Kidney capillary endothelial cell (primary cell): ENCODE results near the gene TERB1.
A peak's percentile ranks its signal among the peaks of the same experiment; 100 is the strongest.

Experiments
- DNase-seq: peaks from one replicate; pipeline ENCODE4 v3.0.0-alpha.2; 2018; ENCODE audit warnings: low spot score

Gene TERB1

DNA sequence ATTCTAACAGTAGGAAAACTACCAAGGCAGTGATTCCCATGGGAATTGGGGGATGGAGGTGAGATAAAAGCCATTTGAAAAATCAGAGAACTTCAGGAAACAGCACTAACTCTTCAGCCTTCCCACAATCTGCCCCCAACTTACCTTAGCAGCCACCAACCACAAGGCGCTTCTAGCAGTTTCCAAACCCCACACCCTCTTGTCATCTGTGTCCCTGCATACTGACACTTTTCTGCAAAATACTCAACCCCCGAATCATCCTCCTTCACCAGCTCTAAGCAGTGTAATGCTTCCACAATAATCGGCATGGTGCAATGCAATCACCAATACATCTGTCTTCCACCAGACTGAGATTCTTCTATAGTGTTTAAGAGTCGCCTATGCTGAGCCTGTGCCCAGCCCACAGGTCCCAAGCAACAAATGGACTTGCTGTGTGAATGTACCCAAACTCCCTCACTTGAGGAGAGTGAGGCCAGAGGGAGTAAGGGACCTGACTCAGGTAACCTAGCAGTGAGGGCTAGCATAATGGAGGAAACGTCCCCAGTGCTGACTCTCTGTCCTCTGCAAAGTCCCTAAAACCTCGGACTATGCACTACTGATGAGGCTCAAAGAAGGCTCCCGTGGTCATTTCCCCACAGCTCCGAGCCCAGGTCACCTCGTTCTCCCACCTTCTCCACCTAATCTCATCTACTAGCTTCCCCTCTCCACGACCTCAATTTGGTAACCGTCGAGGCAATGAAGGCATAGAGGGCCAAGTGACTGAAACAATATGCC, 50.9 kb downstream of the TERB1 start:
- no peak for DNase-seq

DNA sequence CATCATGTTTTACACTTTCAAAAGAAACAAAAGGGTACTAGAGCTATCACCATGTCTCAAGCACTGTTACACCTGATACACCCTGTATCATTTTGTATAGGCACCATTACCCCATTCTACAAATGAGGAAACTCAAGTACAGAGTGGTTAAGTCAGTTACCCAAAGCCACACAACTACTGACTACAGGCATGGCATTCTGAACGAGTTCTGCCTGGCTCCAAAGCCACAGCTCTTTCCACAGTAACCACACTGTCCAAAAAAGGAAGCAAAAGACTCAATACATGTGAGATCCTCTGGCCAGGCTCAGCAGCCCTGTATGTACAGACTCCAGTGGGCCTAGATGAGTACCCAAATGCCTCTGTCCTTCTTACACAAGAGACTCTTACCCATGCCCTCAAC, 54.7 kb downstream of the TERB1 start:
- no peak for DNase-seq

DNA sequence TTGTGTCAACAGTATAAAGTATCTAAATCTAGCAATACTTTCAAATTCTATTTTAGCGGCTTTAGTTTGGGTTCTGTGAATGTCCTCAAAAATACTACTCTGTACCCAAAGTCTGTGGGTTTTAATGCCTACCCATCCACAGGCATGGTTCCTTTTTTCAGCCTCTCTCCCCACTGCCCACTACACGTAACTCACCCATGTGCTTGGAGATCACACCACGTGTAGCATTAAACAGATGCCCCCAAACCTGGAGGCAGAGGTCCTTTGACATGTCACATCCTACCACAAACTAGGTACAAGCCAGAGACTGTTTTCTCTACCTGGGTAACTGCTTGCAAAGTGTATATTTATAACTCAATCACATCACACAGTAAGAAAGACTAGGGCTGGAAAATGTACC, 55.3 kb downstream of the TERB1 start:
- DNase-seq = no peak

DNA sequence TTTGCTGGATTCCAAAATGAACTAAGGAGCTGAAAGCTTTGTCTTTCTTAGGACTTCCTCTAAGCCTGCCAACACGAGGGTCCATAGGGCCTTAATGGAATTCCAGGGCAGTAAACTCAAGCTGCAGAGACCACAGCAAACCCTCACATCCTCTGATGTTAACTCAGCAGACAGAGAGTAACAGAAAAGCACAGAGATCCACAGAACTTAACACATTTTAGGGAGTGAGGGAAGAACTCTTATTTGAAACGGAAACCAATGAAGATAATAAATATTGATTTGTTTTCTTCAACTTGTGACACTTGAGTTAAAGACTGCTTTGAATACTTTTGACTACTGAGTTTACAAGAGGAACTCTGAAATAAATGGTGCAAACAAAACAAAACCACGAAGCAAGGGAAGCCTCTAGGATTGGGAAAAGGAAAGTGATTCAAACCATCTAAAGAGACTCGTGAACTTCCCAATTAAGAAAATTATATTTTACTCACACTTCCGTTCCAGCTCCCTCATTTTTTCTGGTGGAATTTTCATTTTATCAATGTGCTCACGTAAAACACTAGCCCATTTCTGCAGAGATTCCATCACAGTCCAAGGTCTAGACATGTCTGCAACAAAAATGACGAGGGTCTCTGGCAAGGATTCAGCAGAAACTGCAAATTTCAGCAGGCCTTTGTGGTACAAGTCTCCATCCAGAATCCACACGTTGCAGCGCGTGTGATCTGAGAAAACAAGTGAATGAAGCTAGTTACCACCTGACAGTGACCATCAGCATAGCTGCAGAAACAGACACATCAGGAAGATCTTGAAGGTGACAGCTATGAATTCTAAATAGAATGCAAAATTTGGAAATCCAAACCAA, 59.2 kb downstream of the TERB1 start:
- DNase-seq = no peak

DNA sequence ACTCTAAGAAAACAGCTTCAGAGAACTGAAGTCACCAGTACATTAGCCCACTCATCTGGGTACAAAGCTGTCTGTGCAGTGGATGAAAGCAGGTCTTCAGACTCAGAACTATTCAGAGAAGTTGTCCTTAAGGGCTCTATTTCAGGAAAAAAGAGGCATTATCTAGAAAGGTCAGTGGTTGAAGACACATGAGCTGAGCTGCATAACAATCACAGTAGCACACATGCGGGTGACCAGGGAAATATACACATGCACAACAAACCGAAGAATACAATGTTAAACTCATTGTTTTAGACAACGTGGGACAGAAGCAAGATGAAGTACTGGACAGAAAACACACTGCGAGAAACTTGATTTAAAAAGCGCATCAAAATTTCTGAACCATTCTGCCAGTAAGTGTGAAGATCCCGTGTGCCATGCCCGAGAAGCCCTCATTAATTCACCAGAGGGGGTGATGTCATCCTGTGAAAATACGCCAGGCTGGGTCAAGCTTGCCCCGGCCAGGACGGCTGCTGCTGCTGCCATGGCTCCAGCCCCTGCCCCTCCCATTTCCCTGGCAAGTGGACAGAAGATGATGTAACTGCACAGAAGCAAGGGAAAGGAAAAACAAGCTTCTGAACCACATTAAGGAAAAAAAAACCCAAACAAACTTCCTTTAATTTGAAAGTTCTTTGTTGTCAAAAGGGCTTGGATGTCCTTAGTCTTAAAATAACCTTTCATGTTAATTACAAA, 60.0 kb downstream of the TERB1 start:
- peak; percentile 65 for DNase-seq

DNA sequence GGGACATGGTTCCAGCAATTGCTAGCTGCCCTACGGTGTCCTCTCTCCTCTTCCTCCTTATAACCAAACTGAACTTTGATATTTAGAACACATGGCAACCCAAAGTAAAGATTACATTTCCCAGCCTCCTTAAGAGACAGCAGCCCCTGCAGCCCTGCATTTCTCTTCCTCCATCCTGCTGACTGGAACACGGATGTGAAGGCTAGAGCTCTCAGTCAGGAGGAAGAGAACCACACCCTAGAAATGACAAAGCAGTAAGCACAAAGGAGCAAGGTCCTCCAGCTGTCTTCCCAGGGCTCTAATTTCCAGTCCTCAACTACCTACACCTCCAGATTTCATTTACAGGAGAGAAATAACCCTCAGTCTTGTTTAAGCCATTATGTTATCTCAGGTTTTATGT, 60.9 kb downstream of the TERB1 start:
- DNase-seq = peak; percentile 59

DNA sequence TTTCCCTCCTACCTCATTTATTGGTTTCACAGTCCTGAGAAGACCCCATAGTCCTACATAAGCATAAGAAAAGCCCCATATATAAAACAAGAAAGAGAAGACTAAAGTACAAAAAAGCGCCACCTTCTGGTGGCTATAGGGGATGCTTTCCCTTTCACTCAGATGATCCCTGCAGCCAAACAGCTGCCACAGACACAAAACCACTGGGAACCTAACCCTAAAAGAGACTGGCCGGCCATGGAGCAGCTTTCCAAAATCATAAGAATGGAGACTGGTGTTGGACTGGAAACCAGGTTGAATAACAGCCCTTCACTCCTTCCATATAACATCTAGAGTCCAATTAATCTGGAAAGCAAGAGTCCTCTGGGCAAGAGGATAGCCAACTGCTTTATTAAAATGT, 61.4 kb downstream of the TERB1 start:
- peak; percentile 67 for DNase-seq

DNA sequence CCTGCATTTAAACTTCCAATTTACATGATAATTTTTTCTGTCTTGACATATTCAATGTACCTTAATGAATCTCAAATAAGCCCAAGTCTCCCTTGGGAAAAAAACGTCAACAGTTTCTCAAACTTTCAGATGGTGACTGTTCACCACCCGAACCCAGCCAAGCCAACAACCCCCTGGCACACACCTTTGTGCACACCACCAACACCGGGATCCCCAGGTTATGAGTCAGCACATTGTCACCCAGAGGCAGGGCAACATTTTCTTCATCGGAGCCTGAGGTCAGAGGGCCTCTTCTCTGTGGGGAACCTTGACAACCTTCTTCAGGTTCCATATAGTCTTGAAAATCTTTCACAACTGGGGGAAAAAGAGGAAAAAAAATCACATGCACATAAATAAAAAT, 65.5 kb downstream of the TERB1 start:
- peak; percentile 33 for DNase-seq

DNA sequence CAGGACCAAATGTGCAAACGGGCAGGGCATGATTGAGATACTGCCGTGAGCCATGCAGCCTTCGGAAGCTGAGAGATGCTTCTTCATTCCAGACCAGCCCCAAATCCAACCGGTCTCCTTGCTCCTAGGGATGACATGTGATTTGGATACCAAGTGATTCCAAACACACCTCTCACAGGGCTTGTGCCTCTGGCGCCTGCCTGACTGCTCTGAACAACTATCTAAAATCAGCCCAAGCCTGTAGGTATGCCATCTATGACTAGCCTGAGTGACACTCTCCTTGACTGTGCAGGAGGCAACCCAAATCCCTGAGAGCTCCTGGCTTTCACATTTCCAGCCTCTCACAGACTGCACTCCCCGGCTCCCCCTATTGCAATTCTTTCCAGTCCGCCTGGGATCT, 70.3 kb downstream of the TERB1 start:
- no peak for DNase-seq

DNA sequence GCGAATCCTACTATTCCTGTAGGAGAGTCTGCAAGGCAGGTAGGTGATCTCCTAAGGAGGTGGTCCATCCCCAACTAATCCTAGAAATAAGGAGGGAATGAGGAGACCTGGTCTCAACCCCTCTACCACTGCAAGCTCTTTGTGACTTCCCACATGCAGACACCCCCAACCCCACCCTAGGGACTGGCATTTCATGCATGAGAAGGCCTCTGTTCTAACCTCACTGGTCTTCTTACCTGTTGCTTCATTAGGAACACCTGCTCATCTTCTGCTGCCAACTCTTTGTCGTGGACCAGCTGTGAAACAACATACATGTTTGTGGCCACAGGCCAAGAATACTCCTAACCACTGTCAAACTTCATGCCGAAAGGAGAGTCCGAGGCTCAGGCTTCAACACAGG, 72.6 kb downstream of the TERB1 start:
- no peak for DNase-seq

DNA sequence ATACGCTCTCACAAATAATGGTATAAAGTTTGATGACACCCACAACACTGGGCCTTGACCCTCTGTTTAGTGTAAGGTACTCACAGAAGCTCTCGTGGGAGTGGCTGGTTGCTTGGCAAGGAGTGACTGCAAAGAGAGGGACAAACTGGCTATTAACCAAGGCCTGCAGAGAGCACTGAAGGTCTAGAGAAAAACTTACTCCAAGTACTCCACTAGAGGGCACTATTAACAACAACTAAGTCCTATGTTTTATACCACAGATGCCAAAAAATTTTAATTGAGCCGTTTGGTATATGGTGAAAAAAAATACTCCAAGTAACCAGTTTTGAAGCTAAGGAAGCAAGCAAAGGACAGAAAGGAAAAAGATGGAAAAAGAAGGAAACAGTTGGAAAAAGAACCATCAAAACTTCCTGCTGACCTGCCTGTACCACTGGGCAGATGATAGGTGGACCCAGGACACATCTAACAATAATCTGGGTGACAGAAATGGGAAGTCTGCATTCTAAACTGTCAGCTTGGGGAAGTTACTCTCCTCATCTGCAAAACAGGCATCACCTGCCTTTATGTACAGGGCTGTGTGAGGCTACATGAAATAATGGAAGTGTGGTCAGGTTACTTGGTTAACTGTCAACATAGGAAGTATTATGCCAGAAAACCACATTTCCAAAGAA, 73.1 kb downstream of the TERB1 start:
- DNase-seq = peak; percentile 54

DNA sequence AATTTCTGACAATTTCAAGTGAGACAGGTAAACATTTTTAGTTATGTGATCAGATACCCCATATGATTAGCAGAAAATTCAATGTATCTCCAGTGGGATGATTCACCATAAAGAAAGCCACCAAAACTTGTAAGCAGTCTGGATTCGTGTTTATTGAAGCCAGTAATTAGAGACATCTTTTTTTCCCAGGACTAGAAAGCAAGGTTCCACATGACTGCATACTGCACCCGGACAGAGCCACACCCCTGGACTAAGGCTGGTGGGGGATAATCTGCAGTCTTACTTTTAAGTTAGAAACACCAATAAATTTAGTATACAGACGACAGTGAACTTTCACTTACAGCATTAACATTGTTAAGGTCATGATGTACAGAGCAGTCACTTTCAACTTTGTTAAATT, 80.6 kb downstream of the TERB1 start:
- no peak for DNase-seq

DNA sequence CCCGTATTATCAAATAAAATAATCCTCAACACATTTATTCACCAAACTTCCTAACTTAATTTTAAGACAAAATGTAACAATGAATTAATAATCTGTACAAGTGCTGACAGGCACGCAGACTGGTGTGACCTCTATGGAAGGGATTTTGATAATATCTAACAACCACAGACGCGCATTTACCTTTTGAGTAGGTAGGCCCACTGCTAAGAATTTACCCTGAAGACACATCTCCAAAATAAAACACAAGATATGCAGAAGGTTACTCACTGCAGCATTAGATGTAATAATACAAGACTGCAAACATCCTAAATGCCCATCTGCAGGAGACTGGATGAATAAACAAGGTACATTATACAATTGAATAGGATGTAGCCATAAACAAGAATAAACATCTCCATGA, 82.1 kb downstream of the TERB1 start:
- DNase-seq = no peak

DNA sequence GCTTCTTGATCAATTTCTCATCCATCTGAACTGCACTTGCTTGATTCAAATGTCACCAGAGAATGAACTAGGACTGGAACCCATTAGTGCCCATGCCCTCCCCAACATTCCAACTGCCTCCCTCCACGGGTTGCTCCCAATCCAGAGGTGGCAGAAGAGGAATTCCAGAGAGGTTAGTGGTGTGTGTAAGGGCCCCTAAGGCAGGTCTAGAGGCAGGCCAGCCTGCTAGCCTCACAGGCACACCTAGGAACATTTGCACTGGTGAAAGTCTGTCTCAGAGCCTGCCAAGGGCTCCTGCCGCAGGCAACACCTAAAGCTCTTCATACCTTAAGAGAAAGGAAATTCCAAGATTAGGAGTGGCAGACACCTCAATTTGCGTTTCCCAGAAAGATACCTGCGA, 83.6 kb downstream of the TERB1 start:
- DNase-seq = no peak

DNA sequence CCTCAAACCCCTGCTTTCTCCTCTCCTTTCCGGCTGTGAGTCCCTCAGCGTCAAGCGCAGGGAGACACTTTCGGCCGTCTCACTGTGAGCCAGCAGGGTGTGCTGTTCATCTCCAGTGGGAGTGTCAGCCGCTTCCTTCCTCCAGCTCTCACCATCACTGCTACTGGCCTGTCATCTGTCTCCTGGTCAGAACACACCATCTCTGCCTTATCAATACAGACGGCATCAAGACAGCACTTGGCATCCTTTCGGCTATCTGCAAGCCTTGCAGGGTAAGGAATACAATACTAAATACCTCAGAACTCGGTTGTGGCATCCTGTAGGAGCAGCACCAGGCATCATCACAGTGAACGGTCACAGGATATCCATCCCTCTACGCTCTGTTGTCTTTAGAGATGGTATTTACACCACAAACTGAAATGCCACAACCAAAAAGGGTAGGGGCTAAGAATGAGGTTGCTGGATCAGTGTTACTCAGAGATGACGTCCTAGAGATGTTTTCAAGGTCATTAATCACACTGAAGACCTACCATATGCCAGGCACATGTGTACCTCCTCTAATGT, 84.2 kb downstream of the TERB1 start:
- peak; percentile 54 for DNase-seq

DNA sequence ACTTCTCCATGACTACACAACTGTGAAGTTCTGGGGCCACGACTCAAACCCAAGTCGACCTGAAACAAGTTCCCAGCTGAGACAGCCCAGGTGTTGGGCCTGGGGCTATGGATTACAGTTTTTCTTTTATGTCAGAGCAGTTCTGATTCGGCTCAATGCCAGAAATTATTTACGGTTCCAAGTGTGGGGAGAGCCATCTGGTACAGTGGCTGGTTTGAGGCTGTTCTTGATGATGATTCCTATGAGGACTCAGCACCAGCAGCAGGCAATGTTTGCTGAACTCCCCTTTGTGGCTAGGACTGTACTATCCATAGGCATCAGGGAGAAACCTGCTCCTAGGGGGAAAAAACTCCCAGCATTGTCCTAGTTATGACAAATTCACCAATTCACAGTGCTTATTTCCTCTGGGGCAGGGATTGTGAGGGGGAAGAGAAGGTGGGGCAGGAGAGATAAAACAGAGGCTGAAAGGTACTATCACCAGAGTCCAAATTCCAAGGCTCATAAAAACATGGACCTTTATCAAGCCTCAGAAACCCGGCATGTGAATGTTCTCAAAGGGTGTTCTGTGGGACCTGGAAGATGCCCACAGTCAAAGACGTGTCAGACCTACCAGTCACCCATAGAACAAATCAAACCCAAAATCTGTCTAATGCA, 86.6 kb downstream of the TERB1 start:
- no peak for DNase-seq

DNA sequence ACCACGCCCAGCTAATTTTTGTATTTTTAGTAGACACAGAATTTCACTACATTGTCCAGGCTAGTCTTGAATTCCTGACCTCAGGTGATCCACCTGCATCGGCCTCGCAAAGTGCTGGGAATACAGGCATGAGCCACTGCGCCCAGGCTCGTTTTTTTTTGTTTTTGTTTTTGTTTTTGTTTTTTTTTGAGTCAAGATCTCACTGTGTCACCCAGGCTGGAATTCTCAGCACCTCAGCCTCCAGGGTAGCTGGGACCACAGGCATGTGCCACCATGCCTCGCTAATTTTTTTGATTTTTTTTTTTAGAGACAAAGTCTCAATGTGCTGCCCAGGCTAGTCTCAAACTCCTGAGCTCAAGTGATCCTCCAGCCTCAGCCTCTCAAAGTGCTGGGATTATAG, 87.3 kb downstream of the TERB1 start:
- DNase-seq = no peak

DNA sequence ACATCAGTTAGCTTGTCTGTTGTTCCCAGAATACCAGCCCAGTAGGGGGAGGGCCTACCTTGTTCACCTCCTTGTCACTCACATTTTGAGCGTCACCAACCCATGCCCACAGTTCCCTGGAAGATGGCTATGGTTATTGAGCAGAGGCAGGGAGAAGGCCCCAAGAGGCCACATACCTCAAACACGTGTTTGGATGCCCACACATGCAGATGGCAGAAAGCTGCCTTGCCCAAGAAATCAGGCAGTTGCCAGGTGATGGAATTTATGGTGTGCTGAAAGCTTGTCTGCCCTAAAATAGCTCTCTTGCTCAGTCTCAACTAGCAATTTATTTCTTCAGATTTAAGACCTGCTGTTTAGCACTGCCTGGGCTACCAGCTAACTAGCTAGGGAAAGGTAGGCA, 88.3 kb downstream of the TERB1 start:
- no peak for DNase-seq

DNA sequence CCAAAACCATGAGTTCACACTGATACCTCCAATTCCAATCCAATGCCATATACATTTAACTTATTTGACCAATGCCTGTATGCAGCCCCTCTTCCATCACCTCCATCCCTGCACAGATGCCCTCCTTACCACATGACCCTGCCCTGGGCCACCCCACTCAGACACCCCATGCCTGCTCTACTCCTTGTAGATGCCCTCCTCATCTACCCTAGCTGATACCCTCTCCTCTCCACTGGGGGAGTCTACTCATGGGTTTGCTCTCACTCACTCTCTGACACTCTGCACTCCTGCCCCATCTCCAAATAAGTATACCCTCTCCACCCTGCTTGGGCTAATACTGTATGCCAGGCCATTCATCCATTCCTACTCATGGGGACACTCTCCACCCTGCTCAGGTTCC, 88.9 kb downstream of the TERB1 start:
- DNase-seq = no peak

DNA sequence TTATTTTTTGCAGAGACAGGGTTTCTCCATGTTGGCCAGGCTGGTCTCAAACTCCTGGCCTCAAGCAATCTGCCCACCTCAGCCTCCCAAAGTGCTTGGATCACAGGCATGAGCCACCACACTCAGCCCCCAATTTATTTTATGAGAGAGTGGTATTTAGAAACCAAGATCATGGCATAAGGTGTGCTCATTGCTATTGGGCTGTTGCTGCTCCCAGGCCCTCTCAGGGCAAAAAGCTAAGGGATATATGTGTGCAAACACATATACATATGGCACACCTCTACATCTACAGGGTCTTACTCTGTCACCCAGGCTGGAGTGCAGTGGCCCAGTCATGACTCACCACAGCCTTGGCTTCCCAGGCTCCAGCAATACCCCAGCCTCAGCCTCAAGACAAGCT, 89.8 kb downstream of the TERB1 start:
- no peak for DNase-seq

DNA sequence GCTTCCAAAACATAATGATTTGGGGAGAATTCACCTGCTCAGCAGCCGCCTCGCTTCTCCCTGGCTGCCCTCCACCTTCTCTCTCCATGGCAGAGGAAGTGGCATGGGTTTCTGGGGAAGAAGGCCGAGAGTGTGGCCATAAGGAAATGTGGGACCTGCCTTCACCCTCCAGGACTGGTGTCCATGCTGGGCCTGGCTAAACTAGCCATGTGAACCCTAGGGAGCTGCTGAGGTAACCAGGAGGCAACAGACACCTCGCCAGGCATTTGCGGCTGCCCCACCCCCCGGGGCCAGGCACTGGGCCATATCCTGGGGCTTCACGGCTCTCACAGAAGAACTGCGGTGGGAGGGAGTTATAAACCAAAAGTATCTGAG, 94.9 kb downstream of the TERB1 start:
- DNase-seq = no peak
